Measurements from ENCODE around the gene ZNF35.

The ZNF35 gene

DNA sequence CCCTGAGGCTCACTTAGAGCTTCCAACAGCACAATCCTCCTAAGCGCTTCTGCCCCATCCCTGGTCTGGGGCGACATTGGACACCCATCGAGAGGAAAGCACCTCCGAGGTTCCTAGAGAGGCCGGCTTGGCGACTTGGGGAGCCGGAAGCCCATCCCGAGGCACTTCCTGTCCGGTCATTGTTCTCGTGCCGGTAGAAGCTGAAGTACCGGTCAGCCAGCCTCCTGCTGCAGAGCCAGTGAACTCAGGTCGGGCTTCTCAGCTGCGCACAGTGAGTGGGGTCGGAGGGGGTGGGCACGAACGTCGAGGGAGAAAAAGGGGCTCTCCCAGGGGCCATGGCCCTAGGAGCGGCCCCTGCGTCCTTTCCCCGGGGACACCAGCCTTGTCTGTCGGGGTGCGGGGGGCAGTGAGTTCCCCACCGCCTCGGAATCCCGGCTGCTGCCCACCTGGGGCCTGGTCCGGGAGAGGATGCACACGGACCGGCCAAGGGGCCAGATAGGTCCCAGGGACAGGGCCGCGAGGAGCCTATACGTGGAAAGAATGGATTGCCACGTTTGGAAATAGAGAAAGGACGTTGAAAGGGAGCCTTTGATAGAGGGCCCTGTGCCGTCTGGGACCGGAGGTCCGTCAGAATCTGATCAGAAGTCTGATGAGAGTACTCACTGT lies at the start of gene ZNF35:
Gene ZNF35 (plus strand): TSS at position 169 of the 666 bp plus-strand sequence. CDS start 2,336 bp downstream, outside the sequence.
- H3K27ac ChIP-seq (ENCODE audit: low read depth, low read length), result peak within 1 kb of the TSS; percentile 64
- peak within 1 kb of the TSS; percentile 85 to 96 (median 95) for H3K9ac ChIP-seq (ENCODE audit: low read length in 5 of 5)
- H3K9me3 ChIP-seq (ENCODE audit: control insufficient read depth in 5 of 5, low read length in 5 of 5), result peaks cover 0 to 4% (median 3%) of the 10 kb centered on the region in 5 donors
- peaks cover 8 to 30% (median 29%) of the 10 kb centered on the region in 5 donors for H3K36me3 ChIP-seq (ENCODE audit: control insufficient read depth in 5 of 5, insufficient read depth in 5 of 5, low read length in 5 of 5)
- H3K27me3 ChIP-seq (ENCODE audit: control insufficient read depth in 5 of 5, insufficient read depth in 4 of 5, low read length in 5 of 5), result no peaks in the 10 kb centered on the region
- H3K4me1 ChIP-seq (ENCODE audit: control insufficient read depth in 5 of 5, insufficient read depth in 5 of 5, low read length in 5 of 5), result peaks cover 4 to 22% (median 15%) of the 10 kb centered on the region in 5 donors
- H3K4me3 ChIP-seq (ENCODE audit: low read depth in 1 of 5, low read length in 5 of 5), result peak within 1 kb of the TSS; percentile 74 to 98 (median 93)

- Histone ChIP-seq H3K27ac (ENCODE audit: low read depth, low read length) (no peak overlapping the region), H3K4me3 (ENCODE audit: low read depth in 1 of 5, low read length in 5 of 5) (no peak overlapping the region), H3K27me3 (ENCODE audit: control insufficient read depth in 5 of 5, insufficient read depth in 4 of 5, low read length in 5 of 5) (no peaks in the 10 kb centered on the region), H3K36me3 (ENCODE audit: control insufficient read depth in 5 of 5, insufficient read depth in 5 of 5, low read length in 5 of 5) (peaks cover 0 to 2% (median 0%) of the 10 kb centered on the region in 5 donors), H3K4me1 (ENCODE audit: control insufficient read depth in 5 of 5, insufficient read depth in 5 of 5, low read length in 5 of 5) (no peaks in the 10 kb centered on the region), H3K9me3 (ENCODE audit: control insufficient read depth in 5 of 5, low read length in 5 of 5) (peaks cover 0 to 9% (median 4%) of the 10 kb centered on the region in 5 donors), H3K9ac (ENCODE audit: low read length in 5 of 5) (no peak overlapping the region)
Observed at GRCh38 chr3:44601749-44602148, 46.8 kb upstream of the ZNF35 start.

GRCh38 chr3:44612678-44613077 lies 35.9 kb upstream of the ZNF35 start:
- Histone ChIP-seq H3K27ac (ENCODE audit: low read depth, low read length) (no peak overlapping the region), H3K9me3 (ENCODE audit: control insufficient read depth in 5 of 5, low read length in 5 of 5) (no peaks in the 10 kb centered on the region), H3K27me3 (ENCODE audit: control insufficient read depth in 5 of 5, insufficient read depth in 4 of 5, low read length in 5 of 5) (no peaks in the 10 kb centered on the region), H3K4me1 (ENCODE audit: control insufficient read depth in 5 of 5, insufficient read depth in 5 of 5, low read length in 5 of 5) (no peaks in the 10 kb centered on the region), H3K9ac (ENCODE audit: low read length in 5 of 5) (no peak overlapping the region), H3K4me3 (ENCODE audit: low read depth in 1 of 5, low read length in 5 of 5) (no peak overlapping the region), H3K36me3 (ENCODE audit: control insufficient read depth in 5 of 5, insufficient read depth in 5 of 5, low read length in 5 of 5) (no peaks in the 10 kb centered on the region)

DNA sequence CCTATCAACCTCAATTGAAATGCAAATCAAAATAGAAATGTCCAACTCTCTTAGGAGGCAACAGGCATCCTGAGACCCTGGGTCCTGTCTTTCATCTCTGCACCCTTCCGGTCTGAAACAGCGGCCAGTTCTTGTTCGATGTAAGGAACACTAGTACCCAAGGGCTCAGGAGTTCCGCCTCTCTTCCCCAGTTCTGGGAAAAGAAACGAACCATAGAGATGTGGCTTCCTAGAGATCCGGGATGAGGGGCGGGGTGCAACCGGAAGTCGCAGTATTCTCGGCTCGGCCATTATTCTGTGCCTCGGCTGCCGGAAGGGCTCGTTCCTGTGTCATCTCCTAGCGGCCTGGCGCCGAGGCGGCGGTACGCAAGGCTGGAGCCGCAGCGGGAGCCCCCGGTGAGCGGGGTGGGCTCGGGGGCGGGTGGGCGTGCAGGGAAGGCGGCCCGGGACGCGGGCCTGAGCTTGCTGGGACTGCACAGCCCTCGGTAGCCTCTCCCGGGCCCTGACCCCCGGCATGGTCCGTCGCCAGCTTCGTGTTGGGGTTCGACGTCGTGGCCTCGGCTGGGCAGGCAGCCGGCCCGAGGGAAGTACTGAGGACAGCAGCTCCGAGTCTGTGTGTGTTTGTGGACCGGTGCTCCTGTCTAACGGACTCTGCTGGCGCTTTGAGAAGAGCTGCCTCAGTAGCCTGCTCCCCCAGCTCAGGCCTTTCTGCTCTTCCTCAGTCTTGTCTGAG lies 23.6 kb upstream of the ZNF35 start, which contains the start of gene ZNF197:
Gene ZNF197 (plus strand): TSS at position 288 of the 732 bp plus-strand sequence. CDS start 4,119 bp downstream, outside the sequence.
- peak within 1 kb of the TSS; percentile 79 to 95 (median 90) for H3K9ac ChIP-seq (ENCODE audit: low read length in 5 of 5)
- no peaks in the 10 kb centered on the region for H3K9me3 ChIP-seq (ENCODE audit: control insufficient read depth in 5 of 5, low read length in 5 of 5)
- peaks cover 0 to 20% (median 18%) of the 10 kb centered on the region in 5 donors for H3K4me1 ChIP-seq (ENCODE audit: control insufficient read depth in 5 of 5, insufficient read depth in 5 of 5, low read length in 5 of 5)
- H3K27me3 ChIP-seq (ENCODE audit: control insufficient read depth in 5 of 5, insufficient read depth in 4 of 5, low read length in 5 of 5), result no peaks in the 10 kb centered on the region
- H3K4me3 ChIP-seq (ENCODE audit: low read depth in 1 of 5, low read length in 5 of 5), result peak within 1 kb of the TSS; percentile 76 to 92 (median 88)
- H3K36me3 ChIP-seq (ENCODE audit: control insufficient read depth in 5 of 5, insufficient read depth in 5 of 5, low read length in 5 of 5), result peaks cover 4 to 11% (median 8%) of the 10 kb centered on the region in 5 donors
- H3K27ac ChIP-seq (ENCODE audit: low read depth, low read length), result peak within 1 kb of the TSS; percentile 82

GRCh38 chr3:44628716-44629115 lies 19.8 kb upstream of the ZNF35 start:
- H3K4me3 ChIP-seq (ENCODE audit: low read depth in 1 of 5, low read length in 5 of 5), result no peak overlapping the region
- no peak overlapping the region for H3K9ac ChIP-seq (ENCODE audit: low read length in 5 of 5)
- no peaks in the 10 kb centered on the region for H3K9me3 ChIP-seq (ENCODE audit: control insufficient read depth in 5 of 5, low read length in 5 of 5)
- peaks cover 0 to 20% (median 18%) of the 10 kb centered on the region in 5 donors for H3K4me1 ChIP-seq (ENCODE audit: control insufficient read depth in 5 of 5, insufficient read depth in 5 of 5, low read length in 5 of 5)
- H3K27ac ChIP-seq (ENCODE audit: low read depth, low read length), result no peak overlapping the region
- no peaks in the 10 kb centered on the region for H3K27me3 ChIP-seq (ENCODE audit: control insufficient read depth in 5 of 5, insufficient read depth in 4 of 5, low read length in 5 of 5)
- peaks cover 19 to 47% (median 35%) of the 10 kb centered on the region in 5 donors for H3K36me3 ChIP-seq (ENCODE audit: control insufficient read depth in 5 of 5, insufficient read depth in 5 of 5, low read length in 5 of 5)

- Histone ChIP-seq H3K9me3 (ENCODE audit: control insufficient read depth in 5 of 5, low read length in 5 of 5) (peaks cover 0 to 4% (median 0%) of the 10 kb centered on the region in 5 donors), H3K4me3 (ENCODE audit: low read depth in 1 of 5, low read length in 5 of 5) (no peak overlapping the region), H3K27ac (ENCODE audit: low read depth, low read length) (no peak overlapping the region), H3K27me3 (ENCODE audit: control insufficient read depth in 5 of 5, insufficient read depth in 4 of 5, low read length in 5 of 5) (no peaks in the 10 kb centered on the region), H3K36me3 (ENCODE audit: control insufficient read depth in 5 of 5, insufficient read depth in 5 of 5, low read length in 5 of 5) (peaks cover 30 to 66% (median 59%) of the 10 kb centered on the region in 5 donors), H3K9ac (ENCODE audit: low read length in 5 of 5) (no peak overlapping the region), H3K4me1 (ENCODE audit: control insufficient read depth in 5 of 5, insufficient read depth in 5 of 5, low read length in 5 of 5) (no peaks in the 10 kb centered on the region)
Observed at GRCh38 chr3:44632193-44632592, 16.3 kb upstream of the ZNF35 start.

DNA sequence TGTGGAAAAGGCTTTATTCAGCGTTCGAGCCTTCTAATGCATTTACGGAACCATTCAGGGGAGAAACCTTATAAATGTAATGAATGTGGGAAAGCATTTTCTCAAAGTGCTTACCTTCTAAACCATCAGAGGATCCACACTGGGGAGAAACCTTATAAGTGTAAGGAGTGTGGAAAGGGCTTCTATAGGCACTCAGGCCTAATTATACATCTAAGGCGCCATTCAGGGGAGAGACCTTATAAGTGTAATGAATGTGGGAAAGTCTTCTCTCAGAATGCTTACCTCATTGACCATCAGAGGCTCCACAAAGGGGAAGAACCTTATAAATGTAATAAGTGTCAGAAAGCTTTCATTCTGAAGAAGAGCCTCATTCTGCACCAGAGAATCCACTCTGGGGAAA lies 6.2 kb upstream of the ZNF35 start:
- no peak overlapping the region for H3K9ac ChIP-seq (ENCODE audit: low read length in 5 of 5)
- H3K4me1 ChIP-seq (ENCODE audit: control insufficient read depth in 5 of 5, insufficient read depth in 5 of 5, low read length in 5 of 5), result no peaks in the 10 kb centered on the region
- peaks cover 43 to 49% (median 47%) of the 10 kb centered on the region in 5 donors for H3K36me3 ChIP-seq (ENCODE audit: control insufficient read depth in 5 of 5, insufficient read depth in 5 of 5, low read length in 5 of 5)
- no peak overlapping the region for H3K27ac ChIP-seq (ENCODE audit: low read depth, low read length)
- peak overlapping the region in 1 of 5 donors; percentile 34 for H3K4me3 ChIP-seq (ENCODE audit: low read depth in 1 of 5, low read length in 5 of 5)
- peaks cover 8 to 36% (median 24%) of the 10 kb centered on the region in 5 donors for H3K9me3 ChIP-seq (ENCODE audit: control insufficient read depth in 5 of 5, low read length in 5 of 5)
- no peaks in the 10 kb centered on the region for H3K27me3 ChIP-seq (ENCODE audit: control insufficient read depth in 5 of 5, insufficient read depth in 4 of 5, low read length in 5 of 5)

GRCh38 chr3:44643024-44643423 lies 5.5 kb upstream of the ZNF35 start:
- no peak overlapping the region for H3K27ac ChIP-seq (ENCODE audit: low read depth, low read length)
- H3K36me3 ChIP-seq (ENCODE audit: control insufficient read depth in 5 of 5, insufficient read depth in 5 of 5, low read length in 5 of 5), result peaks cover 42 to 47% (median 43%) of the 10 kb centered on the region in 5 donors

GRCh38 chr3:44647771-44648170 lies 761 bp upstream of the ZNF35 start:
- Histone ChIP-seq H3K27ac (ENCODE audit: low read depth, low read length) (no peak overlapping the region), H3K36me3 (ENCODE audit: control insufficient read depth in 5 of 5, insufficient read depth in 5 of 5, low read length in 5 of 5) (peaks cover 12 to 28% (median 25%) of the 10 kb centered on the region in 5 donors), H3K9ac (ENCODE audit: low read length in 5 of 5) (no peak overlapping the region), H3K9me3 (ENCODE audit: control insufficient read depth in 5 of 5, low read length in 5 of 5) (peaks cover 4 to 14% (median 9%) of the 10 kb centered on the region in 5 donors), H3K27me3 (ENCODE audit: control insufficient read depth in 5 of 5, insufficient read depth in 4 of 5, low read length in 5 of 5) (no peaks in the 10 kb centered on the region), H3K4me1 (ENCODE audit: control insufficient read depth in 5 of 5, insufficient read depth in 5 of 5, low read length in 5 of 5) (peaks cover 4 to 22% (median 15%) of the 10 kb centered on the region in 5 donors), H3K4me3 (ENCODE audit: low read depth in 1 of 5, low read length in 5 of 5) (no peak overlapping the region)

More at GRCh38 chr3:44643024-44643423, 5.5 kb upstream of the ZNF35 start:
- Histone ChIP-seq H3K27me3 (ENCODE audit: control insufficient read depth in 5 of 5, insufficient read depth in 4 of 5, low read length in 5 of 5) (no peaks in the 10 kb centered on the region), H3K9me3 (ENCODE audit: control insufficient read depth in 5 of 5, low read length in 5 of 5) (peaks cover 8 to 36% (median 24%) of the 10 kb centered on the region in 5 donors), H3K4me3 (ENCODE audit: low read depth in 1 of 5, low read length in 5 of 5) (peak overlapping the region in 2 of 5 donors; percentile 33 to 34), H3K4me1 (ENCODE audit: control insufficient read depth in 5 of 5, insufficient read depth in 5 of 5, low read length in 5 of 5) (peaks cover 0 to 2% (median 0%) of the 10 kb centered on the region in 5 donors), H3K9ac (ENCODE audit: low read length in 5 of 5) (no peak overlapping the region)
